ENCODE data around the gene SMAD3. TPM values are rescaled to one million over a fixed set of nuclear protein-coding genes. Genes with fewer than 3 reads are reported as not detected.

Gene SMAD3
- total RNA-seq, 1 donor from 2014 or later = 53.5 TPM

DNA sequence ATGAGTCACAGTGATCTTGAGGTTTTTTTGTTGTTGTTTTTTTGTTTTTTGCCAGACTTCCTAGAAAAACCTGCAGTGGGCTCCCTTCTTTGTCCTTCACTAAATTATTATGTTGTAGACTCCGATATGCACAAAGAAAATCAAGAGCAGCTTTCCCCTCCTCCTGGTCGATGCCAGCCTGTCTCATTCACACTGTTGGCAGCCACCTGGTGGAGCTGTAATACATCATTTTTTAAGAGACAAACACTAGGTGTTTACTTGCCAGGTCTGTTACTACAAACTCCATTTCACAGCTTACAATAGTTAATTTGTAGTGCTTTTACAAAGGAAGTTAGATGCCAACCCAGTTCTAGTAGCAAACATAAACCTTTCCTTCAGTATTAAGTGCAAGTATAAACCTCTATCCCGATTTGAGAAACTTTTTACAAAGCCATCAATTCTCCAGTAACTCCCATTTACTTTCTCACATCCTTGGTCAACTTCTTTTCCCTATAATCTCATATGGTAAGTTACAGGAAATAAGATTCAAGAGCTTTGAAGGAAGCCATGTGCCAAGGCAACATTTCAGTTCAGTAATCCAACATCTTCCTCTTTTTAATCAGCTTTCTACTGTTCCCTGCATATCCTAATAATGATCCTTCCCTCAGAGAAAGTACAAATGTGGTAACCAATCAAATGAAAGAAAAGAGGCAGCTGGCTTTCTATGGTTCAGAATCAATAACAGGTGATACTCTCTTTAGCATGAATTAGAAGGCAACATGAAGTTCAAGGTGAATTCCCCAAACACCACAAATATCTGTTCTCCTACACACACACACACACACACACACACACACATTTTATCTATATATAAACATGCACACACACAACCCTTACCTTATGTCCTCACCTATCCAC lies 175.1 kb downstream of the SMAD3 start:
- intact Hi-C loops (cut with DNase I) = no loop called here
- no peak for DNase-seq (ENCODE audit: extremely low spot score in 2 of 2)

DNA sequence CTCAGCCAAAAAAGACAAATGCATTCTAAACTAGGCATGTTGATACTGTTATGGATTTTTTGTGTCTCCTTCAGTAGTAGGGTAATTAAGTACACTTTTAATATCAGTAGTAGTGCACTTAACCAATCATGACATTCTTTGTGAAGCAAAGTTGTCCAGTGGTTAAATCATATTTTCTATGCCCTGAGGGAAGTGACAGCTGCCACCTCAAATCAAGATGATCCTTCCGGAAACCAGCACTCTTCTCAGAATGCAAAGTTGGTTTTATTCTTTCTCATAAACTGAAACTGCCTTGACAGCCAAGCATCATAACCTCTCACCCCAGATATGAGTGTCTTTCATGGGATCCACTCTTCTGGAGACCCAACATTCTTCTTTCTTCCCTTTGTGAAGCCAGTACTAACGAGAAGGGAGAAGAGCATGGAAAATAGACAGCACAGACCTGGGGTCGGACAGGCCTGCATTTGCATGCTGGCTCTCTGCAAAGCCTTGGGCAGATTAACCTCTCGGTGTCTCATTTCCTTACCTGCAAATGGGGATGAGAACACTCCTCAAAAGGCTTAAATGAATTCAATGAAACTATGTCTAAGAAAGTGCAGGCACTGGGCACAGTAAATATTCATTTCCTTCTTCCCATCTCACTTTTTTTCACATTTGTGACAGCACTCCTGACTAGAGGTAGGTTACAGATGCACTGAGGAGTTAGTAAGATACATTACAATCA lies 175.9 kb downstream of the SMAD3 start:
- TF ChIP-seq POLR2A (IDR thresholded peaks at IDR 0.05) (no peak), POLR2AphosphoS5 (IDR thresholded peaks at IDR 0.05; ENCODE audit: insufficient read depth in 1 of 2, low read depth in 1 of 2) (no peak)
- no peaks in the 10 kb centered on the region for H3K9me3 ChIP-seq
- H3K4me1 ChIP-seq = peaks cover 27% of the 10 kb centered on the region
- H3K4me3 ChIP-seq = no peak overlapping the region
- no peak for DNase-seq (ENCODE audit: extremely low spot score in 2 of 2)
- H3K36me3 ChIP-seq = no peaks in the 10 kb centered on the region
- H3K27me3 ChIP-seq = no peaks in the 10 kb centered on the region
- intact Hi-C loops (cut with DNase I) = no loop called here
- H3K27ac ChIP-seq = no peak overlapping the region

More for the DNA sequence above, 175.1 kb downstream of the SMAD3 start:
- Histone ChIP-seq H3K36me3 (peaks cover 0 to 4% of the 10 kb centered on the region in 2 donors), H3K27ac (no peak overlapping the region), H3K4me3 (no peak overlapping the region), H3K27me3 (no peaks in the 10 kb centered on the region), H3K9me3 (no peaks in the 10 kb centered on the region), H3K4me1 (peaks cover 27% of the 10 kb centered on the region)
- TF ChIP-seq POLR2AphosphoS5 (IDR thresholded peaks at IDR 0.05; ENCODE audit: insufficient read depth in 1 of 2, low read depth in 1 of 2) (peak in 1 of 2 donors; percentile 15), POLR2A (IDR thresholded peaks at IDR 0.05) (no peak)

- Histone ChIP-seq H3K27me3 (no peaks in the 10 kb centered on the region), H3K4me1 (peaks cover 27% of the 10 kb centered on the region), H3K4me3 (no peak overlapping the region), H3K36me3 (no peaks in the 10 kb centered on the region), H3K27ac (no peak overlapping the region), H3K9me3 (no peaks in the 10 kb centered on the region)
- no peak for DNase-seq (ENCODE audit: extremely low spot score in 2 of 2)
- intact Hi-C loops (cut with DNase I) = no loop called here
- TF ChIP-seq POLR2A (IDR thresholded peaks at IDR 0.05) = no peak
- peak in 1 of 2 donors; percentile 60 for TF ChIP-seq POLR2AphosphoS5 (IDR thresholded peaks at IDR 0.05; ENCODE audit: insufficient read depth in 1 of 2, low read depth in 1 of 2)
- TF ChIP-seq, protein P1, sequence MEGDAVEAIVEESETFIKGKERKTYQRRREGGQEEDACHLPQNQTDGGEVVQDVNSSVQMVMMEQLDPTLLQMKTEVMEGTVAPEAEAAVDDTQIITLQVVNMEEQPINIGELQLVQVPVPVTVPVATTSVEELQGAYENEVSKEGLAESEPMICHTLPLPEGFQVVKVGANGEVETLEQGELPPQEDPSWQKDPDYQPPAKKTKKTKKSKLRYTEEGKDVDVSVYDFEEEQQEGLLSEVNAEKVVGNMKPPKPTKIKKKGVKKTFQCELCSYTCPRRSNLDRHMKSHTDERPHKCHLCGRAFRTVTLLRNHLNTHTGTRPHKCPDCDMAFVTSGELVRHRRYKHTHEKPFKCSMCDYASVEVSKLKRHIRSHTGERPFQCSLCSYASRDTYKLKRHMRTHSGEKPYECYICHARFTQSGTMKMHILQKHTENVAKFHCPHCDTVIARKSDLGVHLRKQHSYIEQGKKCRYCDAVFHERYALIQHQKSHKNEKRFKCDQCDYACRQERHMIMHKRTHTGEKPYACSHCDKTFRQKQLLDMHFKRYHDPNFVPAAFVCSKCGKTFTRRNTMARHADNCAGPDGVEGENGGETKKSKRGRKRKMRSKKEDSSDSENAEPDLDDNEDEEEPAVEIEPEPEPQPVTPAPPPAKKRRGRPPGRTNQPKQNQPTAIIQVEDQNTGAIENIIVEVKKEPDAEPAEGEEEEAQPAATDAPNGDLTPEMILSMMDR (IDR thresholded peaks at IDR 0.05) = no peak
Observed at GRCh38 chr15:67242708-67243111, 177.3 kb downstream of the SMAD3 start.

Other genes starting within 250 kb of the SMAD3 start
- 41.0 TPM for gene AAGAB, start 189.1 kb downstream of the SMAD3 start, total RNA-seq
- 1.5 TPM for gene IQCH, start 189.2 kb downstream of the SMAD3 start, total RNA-seq